Right lobe of liver (tissue), 6 donors: ENCODE measurements around the gene HSD11B1L. TPM values are rescaled to one million over a fixed set of nuclear protein-coding genes. Genes with fewer than 3 reads are reported as not detected.

Experiments used
- ATAC-seq, 4 donors: fragments of 200-7000 bp; cut with Tn5 transposase; one replicate each; pipeline ENCODE4 v1.9.1; 2020; ENCODE audit warnings: mild to moderate bottlenecking in 4 of 4, moderate library complexity in 4 of 4
- DNase-seq, 3 donors: peaks; one replicate each; pipeline ENCODE4 v3.0.0-alpha.2; 2020
- H3K27ac ChIP-seq, 3 donors: fragments of 200-600 bp; one replicate each; pipeline ENCODE4 v1.8.0; 2022
- H3K27me3 ChIP-seq, 2 donors: fragments of 200-600 bp; one replicate each; pipeline ENCODE4 v1.8.0; 2022
- H3K36me3 ChIP-seq, 4 donors: fragments of 200-600 bp; sonication (generic) in 1 of 4; one replicate each; pipeline versions ENCODE4 v1.5.1 to v1.8.0; 2017 to 2022; ENCODE audit warnings: control low read depth in 1 of 4
- H3K4me1 ChIP-seq, 4 donors: fragments of 200-600 bp; sonication (generic) in 1 of 4; one replicate each; pipeline versions ENCODE4 v1.5.1 to v1.8.0; 2017 to 2022; ENCODE audit warnings: control low read depth in 1 of 4
- H3K4me3 ChIP-seq, 3 donors: fragments of 200-600 bp; one replicate each; pipeline ENCODE4 v1.8.0; 2022
- H3K9me3 ChIP-seq, 4 donors: fragments of 200-600 bp; sonication (generic) in 1 of 4; one replicate each; pipeline versions ENCODE4 v1.5.1 to v1.8.0; 2017 to 2022; ENCODE audit warnings: control low read depth in 1 of 4
- POLR2A ChIP-seq: fragments of 450-650 bp; IDR thresholded peaks from one replicate; pipeline ENCODE4 v1.6.1; 2017; ENCODE audit warnings: antibody characterized with exemption, mild to moderate bottlenecking
- WGBS: methylation state at CpG from one replicate; pipeline ENCODE4 v1.1.6; 2018; ENCODE audit warnings: low coverage, low lambda C conversion rate; ENCODE audit not compliant: insufficient coverage; ENCODE audit errors: missing lambda C conversion rate; 5-methylcytosine and 5-hydroxymethylcytosine counted together
- intact Hi-C, 2 donors: fragments of 100-400 bp; cut with DNase I; formaldehyde crosslinking; loops; one replicate each; pipeline versions ENCODE4 v1.11.2 to v1.14.1; 2022
- total RNA-seq, 6 experiments: library from RNA; depleted of rRNA in 2 of 6; stranded (reverse); fragments of >200 nt in 2 of 6; fragmentation: NEBNext Ultra II Directional in 3 of 6; extraction: Animal tissue kit (Norgen Biotek cat#: 25700) in 3 of 6; gene quantifications; one replicate each; pipeline versions ENCODE4 v1.1.0 to v1.2.4, GENCODE V29; 2016 to 2023
- TF ChIP-seq, protein P1 (sequence below), 4 donors: fragments of 200-600 bp in 3 of 4; fragments of 450-650 bp in 1 of 4; IDR thresholded peaks; one replicate each; pipeline versions ENCODE4 v1.5.1 to v1.8.0; 2016 to 2022; ENCODE audit warnings: antibody characterized with exemption in 4 of 4, mild to moderate bottlenecking in 2 of 4
- donor health status: DM: no; HTN: yes; CAD: no.
- donor health status: DM: no; HTN: no; CAD: no.
- donor health status: DM: no; HTN: no; CAD: no.
- donor health status: DM: no; HTN: yes; CAD: no.
- donor health status: DM: no; HTN: yes; CAD: no.

The HSD11B1L gene
- total RNA-seq, 6 experiments from 2014 or later: 1.6 to 10.3 (median 4.0) TPM

DNA sequence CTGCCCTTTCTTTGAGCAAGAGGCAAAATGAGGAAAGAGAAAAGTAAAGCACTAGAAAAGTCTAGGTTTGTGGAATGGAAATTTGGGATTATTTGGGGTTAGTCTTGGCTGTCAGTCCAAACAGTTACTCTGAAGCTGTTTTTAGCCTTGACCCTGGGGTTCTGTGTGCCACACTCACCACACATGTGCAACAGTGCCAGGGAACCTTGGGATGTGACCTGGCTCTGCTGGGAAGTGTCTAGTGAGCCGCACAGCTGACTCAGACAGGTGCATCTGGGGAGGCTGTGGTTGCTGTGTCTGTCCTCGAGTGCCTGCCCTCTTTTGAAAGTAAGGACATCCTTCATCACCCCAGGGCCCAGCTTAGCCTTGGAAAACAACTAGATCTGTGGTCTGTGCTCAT, 16.3 kb upstream of the HSD11B1L start:
- Histone ChIP-seq H3K4me1 (peaks cover 0 to 30% (median 7%) of the 10 kb centered on the region in 4 donors), H3K9me3 (no peaks in the 10 kb centered on the region), H3K4me3 (no peak overlapping the region), H3K27me3 (no peaks in the 10 kb centered on the region), H3K36me3 (peaks cover 27 to 92% (median 55%) of the 10 kb centered on the region in 4 donors), H3K27ac (peak overlapping the region in 1 of 3 donors; percentile 74)
- ATAC-seq (peak; percentile 4 to 63 (median 48)), DNase-seq (peak in 2 of 3 donors; percentile 42 to 64)
- intact Hi-C loops: no loop called here
- TF ChIP-seq POLR2A: no peak
- TF ChIP-seq, protein P1, sequence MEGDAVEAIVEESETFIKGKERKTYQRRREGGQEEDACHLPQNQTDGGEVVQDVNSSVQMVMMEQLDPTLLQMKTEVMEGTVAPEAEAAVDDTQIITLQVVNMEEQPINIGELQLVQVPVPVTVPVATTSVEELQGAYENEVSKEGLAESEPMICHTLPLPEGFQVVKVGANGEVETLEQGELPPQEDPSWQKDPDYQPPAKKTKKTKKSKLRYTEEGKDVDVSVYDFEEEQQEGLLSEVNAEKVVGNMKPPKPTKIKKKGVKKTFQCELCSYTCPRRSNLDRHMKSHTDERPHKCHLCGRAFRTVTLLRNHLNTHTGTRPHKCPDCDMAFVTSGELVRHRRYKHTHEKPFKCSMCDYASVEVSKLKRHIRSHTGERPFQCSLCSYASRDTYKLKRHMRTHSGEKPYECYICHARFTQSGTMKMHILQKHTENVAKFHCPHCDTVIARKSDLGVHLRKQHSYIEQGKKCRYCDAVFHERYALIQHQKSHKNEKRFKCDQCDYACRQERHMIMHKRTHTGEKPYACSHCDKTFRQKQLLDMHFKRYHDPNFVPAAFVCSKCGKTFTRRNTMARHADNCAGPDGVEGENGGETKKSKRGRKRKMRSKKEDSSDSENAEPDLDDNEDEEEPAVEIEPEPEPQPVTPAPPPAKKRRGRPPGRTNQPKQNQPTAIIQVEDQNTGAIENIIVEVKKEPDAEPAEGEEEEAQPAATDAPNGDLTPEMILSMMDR (IDR thresholded peaks at IDR 0.05): no peak
- no CpG with 5 or more reads among the region's 2 CpGs for WGBS

GRCh38 chr19:5665781-5666513, 14.9 kb upstream of the HSD11B1L start:
- no peak overlapping the region for H3K4me3 ChIP-seq
- H3K36me3 ChIP-seq: peaks cover 25 to 87% (median 51%) of the 10 kb centered on the region in 4 donors
- TF ChIP-seq, protein P1 (IDR thresholded peaks at IDR 0.05): peak; percentile 32 to 51 (median 40)
- TF ChIP-seq POLR2A: no peak
- ATAC-seq (peak; percentile 82 to 92 (median 88)), DNase-seq (peak in 1 of 3 donors; percentile 50)
- 39% methylated on average over 6 of the region's 10 CpGs for WGBS
- no peaks in the 10 kb centered on the region for H3K27me3 ChIP-seq
- intact Hi-C loops: no loop called here
- peaks cover 0 to 30% (median 7%) of the 10 kb centered on the region in 4 donors for H3K4me1 ChIP-seq
- H3K27ac ChIP-seq: peak overlapping the region in 2 of 3 donors; percentile 19 to 74
- H3K9me3 ChIP-seq: no peaks in the 10 kb centered on the region

DNA sequence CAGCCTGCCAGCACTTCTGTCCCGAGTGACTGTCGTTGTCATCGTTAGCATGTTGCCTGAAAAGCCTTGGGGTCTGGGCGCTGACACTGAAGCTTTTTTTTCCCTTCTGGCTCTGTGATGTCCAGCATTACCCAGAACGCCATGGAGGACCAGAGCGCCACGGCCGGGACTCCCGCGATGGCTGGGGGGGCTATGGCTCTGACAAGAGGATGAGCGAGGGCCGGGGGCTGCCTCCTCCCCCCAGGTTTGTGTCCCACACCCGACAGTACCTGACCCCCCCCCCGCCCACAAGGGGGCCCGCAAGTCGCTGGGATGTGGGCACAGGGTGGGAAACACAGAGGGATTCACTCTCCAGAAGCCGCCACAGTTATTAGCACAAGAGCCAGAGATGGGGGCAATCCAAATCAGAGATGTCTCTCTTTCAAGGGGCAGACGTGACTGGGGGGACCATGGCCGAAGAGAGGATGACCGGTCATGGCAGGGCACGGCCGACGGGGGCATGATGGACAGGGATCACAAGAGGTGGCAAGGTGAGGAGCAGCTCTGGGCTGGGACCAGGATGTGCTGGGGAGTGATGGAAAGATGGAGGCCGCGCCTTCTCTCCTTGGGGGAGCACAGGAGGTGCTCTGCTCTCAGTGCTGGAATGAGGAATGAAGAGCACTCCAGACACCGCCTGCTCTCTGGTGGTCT, 13.8 kb upstream of the HSD11B1L start:
- TF ChIP-seq POLR2A: no peak
- TF ChIP-seq, protein P1 (IDR thresholded peaks at IDR 0.05): no peak
- ATAC-seq: no peak
- intact Hi-C loops: no loop called here
- peaks cover 18 to 76% (median 42%) of the 10 kb centered on the region in 4 donors for H3K36me3 ChIP-seq
- no peak overlapping the region for H3K27ac ChIP-seq
- H3K4me3 ChIP-seq: no peak overlapping the region
- DNase-seq: peak in 1 of 3 donors; percentile 47
- WGBS: no CpG with 5 or more reads among the region's 26 CpGs
- H3K27me3 ChIP-seq: no peaks in the 10 kb centered on the region
- peaks cover 0 to 30% (median 7%) of the 10 kb centered on the region in 4 donors for H3K4me1 ChIP-seq
- no peaks in the 10 kb centered on the region for H3K9me3 ChIP-seq

GRCh38 chr19:5667751-5668271, 13.0 kb upstream of the HSD11B1L start:
- DNase-seq (peak in 1 of 3 donors; percentile 47), ATAC-seq (no peak)
- peaks cover 16 to 69% (median 38%) of the 10 kb centered on the region in 4 donors for H3K36me3 ChIP-seq
- no peaks in the 10 kb centered on the region for H3K27me3 ChIP-seq
- H3K4me1 ChIP-seq: peaks cover 0 to 30% (median 7%) of the 10 kb centered on the region in 4 donors
- H3K9me3 ChIP-seq: no peaks in the 10 kb centered on the region
- TF ChIP-seq POLR2A: no peak
- TF ChIP-seq, protein P1 (IDR thresholded peaks at IDR 0.05): no peak
- intact Hi-C loops: no loop called here
- no peak overlapping the region for H3K27ac ChIP-seq
- 80% methylated on average over 1 of the region's 22 CpGs for WGBS
- no peak overlapping the region for H3K4me3 ChIP-seq
